Measurements from ENCODE around the gene KRTAP3-2. TPM values are rescaled to one million over a fixed set of nuclear protein-coding genes. Genes with fewer than 3 reads are reported as not detected.

The KRTAP3-2 gene
- total RNA-seq, 1 experiment from 2014 or later: not detected

- no peak overlapping the region for H3K4ac ChIP-seq (ENCODE audit: low read depth, low read length)
- no peak overlapping the region for H3K23ac ChIP-seq (ENCODE audit: insufficient read length, low read depth, low read length)
- Mint-ChIP-seq H3K4me1 (peaks cover 0 to 3% of the 10 kb centered on the region in 2 experiments; a peak in 1 of 4 replicates), H3K9me3 (no peaks in the 10 kb centered on the region), H3K27me3 (ENCODE audit: low read depth) (no peaks in the 10 kb centered on the region; the same call in 1 of the 2 replicates), H3K4me3 (no peak overlapping the region), H3K36me3 (ENCODE audit: insufficient read depth in 1 of 3, low read depth in 3 of 3) (no peaks in the 10 kb centered on the region; a peak in 1 of 7 replicates), H3K27ac (no peak overlapping the region)
- H3K79me2 ChIP-seq (ENCODE audit: insufficient read depth, low read length): no peaks in the 10 kb centered on the region
- no peak overlapping the region for H3K14ac ChIP-seq (ENCODE audit: insufficient read depth, low read length)
- H2BK15ac ChIP-seq (ENCODE audit: low read depth, low read length): no peak overlapping the region
- H3T11ph ChIP-seq (ENCODE audit: low read length): no peak overlapping the region
- no peaks in the 10 kb centered on the region for H4K20me1 ChIP-seq (ENCODE audit: control insufficient read depth, insufficient read depth, insufficient read length)
- H2BK20ac ChIP-seq (ENCODE audit: low read depth, low read length, poor library complexity, severe bottlenecking): no peak overlapping the region
- H3K27me3 ChIP-seq (ENCODE audit: insufficient read depth, low read length): no peaks in the 10 kb centered on the region
- no peak overlapping the region for H2AFZ ChIP-seq (ENCODE audit: low read length)
- TF ChIP-seq CTCF (conservative IDR thresholded peaks at IDR 0.05): no peak
- no peaks in the 10 kb centered on the region for H3K4me1 ChIP-seq (ENCODE audit: insufficient read depth, low read length)
- no peak overlapping the region for H3K27ac ChIP-seq (ENCODE audit: insufficient read length, low read depth, low read length)
- no peak overlapping the region for H2BK12ac ChIP-seq (ENCODE audit: insufficient read length, low read depth, low read length)
- H2AK5ac ChIP-seq (ENCODE audit: insufficient read length, low read length): no peak overlapping the region
- H2BK120ac ChIP-seq (ENCODE audit: low read depth, low read length, poor library complexity, severe bottlenecking): no peak overlapping the region
- DNase-seq: no peak
- no peak overlapping the region for H4K8ac ChIP-seq (replicated peaks; ENCODE audit: insufficient read length, low read depth, low read length)
- no peak overlapping the region for H3K9ac ChIP-seq (ENCODE audit: extremely low read depth, insufficient read length, low read length)
- H3K18ac ChIP-seq (ENCODE audit: insufficient read length, low read depth, low read length): no peak overlapping the region
- H2BK5ac ChIP-seq (ENCODE audit: insufficient read length, low read length): no peak overlapping the region
- H3K79me1 ChIP-seq (ENCODE audit: insufficient read depth, low read depth, low read length, poor library complexity, severe bottlenecking): no peaks in the 10 kb centered on the region
- H3K23me2 ChIP-seq (ENCODE audit: insufficient read length, low read depth, low read length, poor library complexity, severe bottlenecking): no peaks in the 10 kb centered on the region
- no peak overlapping the region for H3K56ac ChIP-seq (ENCODE audit: insufficient read length, low read depth, low read length)
- H3K9me3 ChIP-seq (ENCODE audit: control insufficient read depth, low read depth, low read length): no peaks in the 10 kb centered on the region
- H3K4me2 ChIP-seq (ENCODE audit: insufficient read depth, insufficient read length, low read length): no peak overlapping the region
- no peak overlapping the region for H4K91ac ChIP-seq (ENCODE audit: insufficient read length, low read depth, low read length)
- WGBS (ENCODE audit: extremely low coverage, insufficient read length, low lambda C conversion rate): no CpG with 5 or more reads among the region's 1 CpG
- H4K5ac ChIP-seq (ENCODE audit: insufficient read length, low read depth, low read length): no peak overlapping the region
Observed at GRCh38 chr17:40995116-40995515, 4.6 kb downstream of the KRTAP3-2 start.
